ENCODE data around the gene ADAMTS16. TPM values are rescaled to one million over a fixed set of nuclear protein-coding genes. Genes with fewer than 3 reads are reported as not detected.

ADAMTS16 gene
- total and polyA plus RNA-seq, 2 donors (not counting 3 experiments of a cell fraction or from before 2014, with no cell fraction given): not detected

GRCh38 chr5:5288201-5288600 is 148.1 kb downstream of the ADAMTS16 start:
- Histone ChIP-seq H3K9me1 (replicated peaks; ENCODE audit: control insufficient read depth, extremely low read depth, insufficient read depth, low read length) (no peaks in the 10 kb centered on the region), H3K36me3 (ENCODE audit: control insufficient read depth in 2 of 2, extremely low read depth in 1 of 2, insufficient read depth in 2 of 2, low read length in 2 of 2) (no peaks in the 10 kb centered on the region), H3K4me2 (ENCODE audit: insufficient read depth, low read length) (no peak overlapping the region), H3K9ac (replicated peaks; ENCODE audit: extremely low read depth, insufficient read depth, low read length) (no peak overlapping the region), H2AFZ (ENCODE audit: low read depth, low read length) (no peak overlapping the region), H3K79me2 (ENCODE audit: control insufficient read depth, insufficient read depth, low read length) (no peaks in the 10 kb centered on the region), H4K20me1 (replicated peaks; ENCODE audit: control insufficient read depth, extremely low read depth, insufficient read depth, low read length) (no peaks in the 10 kb centered on the region), H3K27ac (ENCODE audit: insufficient read depth, low read depth, low read length) (no peak overlapping the region), H3K27me3 (ENCODE audit: control insufficient read depth in 2 of 2, insufficient read depth in 2 of 2, low read length in 2 of 2) (no peaks in the 10 kb centered on the region), H3K4me3 (replicated peaks in 1 of 3; ENCODE audit: insufficient read depth in 1 of 3, low read depth in 1 of 3, low read length in 3 of 3) (no peak overlapping the region), H3K4me1 (ENCODE audit: control insufficient read depth, extremely low read depth, insufficient read depth, low read length) (no peaks in the 10 kb centered on the region), H3K9me3 (replicated peaks; ENCODE audit: control insufficient read depth, insufficient read depth, low read length) (no peaks in the 10 kb centered on the region)
- POLR2A ChIA-PET: no interaction called here
- intact Hi-C loops (cut with micrococcal nuclease) (no loop called here), dilution Hi-C loops (cut with MboI; ENCODE audit: extremely low pct_ligation_motif_present, low sequenced_read_pairs) (no loop called here)
- BruUV-seq (replicated peaks): no TSS peak
- peak; percentile 60 for TF ChIP-seq GATA2 (IDR thresholded peaks at IDR 0.05; ENCODE audit: insufficient read depth, insufficient read length, low read depth, low read length)
- no peak for TF ChIP-seq POLR2A (IDR thresholded peaks at IDR 0.05; ENCODE audit: low read depth, low read length)
- no peak for TF ChIP-seq FOS (IDR thresholded peaks at IDR 0.05; ENCODE audit: borderline replicate concordance, insufficient read depth, low read length)
- TF ChIP-seq POLR2AphosphoS5 (IDR thresholded peaks at IDR 0.05; ENCODE audit: insufficient read depth, low read depth, low read length): no peak
- TF ChIP-seq JUN (IDR thresholded peaks at IDR 0.05; ENCODE audit: borderline replicate concordance, insufficient read depth, insufficient read length, low read depth): no peak
- no peak for FAIRE-seq
- DNase-seq (ENCODE audit: low read depth, low spot score): peak; percentile 6
- CTCF ChIA-PET: no interaction called here

- Histone ChIP-seq H4K20me1 (replicated peaks; ENCODE audit: control insufficient read depth, extremely low read depth, insufficient read depth, low read length) (no peaks in the 10 kb centered on the region), H3K9me3 (replicated peaks; ENCODE audit: control insufficient read depth, insufficient read depth, low read length) (no peaks in the 10 kb centered on the region), H3K9me1 (replicated peaks; ENCODE audit: control insufficient read depth, extremely low read depth, insufficient read depth, low read length) (no peaks in the 10 kb centered on the region), H2AFZ (ENCODE audit: low read depth, low read length) (no peak overlapping the region), H3K27me3 (ENCODE audit: control insufficient read depth in 2 of 2, insufficient read depth in 2 of 2, low read length in 2 of 2) (no peaks in the 10 kb centered on the region), H3K4me3 (replicated peaks in 1 of 3; ENCODE audit: insufficient read depth in 1 of 3, low read depth in 1 of 3, low read length in 3 of 3) (no peak overlapping the region), H3K36me3 (ENCODE audit: control insufficient read depth in 2 of 2, extremely low read depth in 1 of 2, insufficient read depth in 2 of 2, low read length in 2 of 2) (no peaks in the 10 kb centered on the region), H3K79me2 (ENCODE audit: control insufficient read depth, insufficient read depth, low read length) (no peaks in the 10 kb centered on the region), H3K9ac (replicated peaks; ENCODE audit: extremely low read depth, insufficient read depth, low read length) (no peak overlapping the region), H3K4me2 (ENCODE audit: insufficient read depth, low read length) (no peak overlapping the region), H3K4me1 (ENCODE audit: control insufficient read depth, extremely low read depth, insufficient read depth, low read length) (no peaks in the 10 kb centered on the region), H3K27ac (ENCODE audit: insufficient read depth, low read depth, low read length) (no peak overlapping the region)
- no peak for FAIRE-seq
- no peak for DNase-seq (ENCODE audit: low read depth, low spot score)
- intact Hi-C loops (cut with micrococcal nuclease) (no loop called here), dilution Hi-C loops (cut with MboI; ENCODE audit: extremely low pct_ligation_motif_present, low sequenced_read_pairs) (no loop called here)
- TF ChIP-seq POLR2A (IDR thresholded peaks at IDR 0.05; ENCODE audit: low read depth, low read length): no peak
- CTCF ChIA-PET: no interaction called here
- POLR2A ChIA-PET: no interaction called here
- BruUV-seq (replicated peaks): no TSS peak
Observed at GRCh38 chr5:5289537-5289936, 149.4 kb downstream of the ADAMTS16 start.

Data from endothelial cell of umbilical vein (primary cell).